ENCODE data around the gene SHROOM3.

Gene SHROOM3

DNA sequence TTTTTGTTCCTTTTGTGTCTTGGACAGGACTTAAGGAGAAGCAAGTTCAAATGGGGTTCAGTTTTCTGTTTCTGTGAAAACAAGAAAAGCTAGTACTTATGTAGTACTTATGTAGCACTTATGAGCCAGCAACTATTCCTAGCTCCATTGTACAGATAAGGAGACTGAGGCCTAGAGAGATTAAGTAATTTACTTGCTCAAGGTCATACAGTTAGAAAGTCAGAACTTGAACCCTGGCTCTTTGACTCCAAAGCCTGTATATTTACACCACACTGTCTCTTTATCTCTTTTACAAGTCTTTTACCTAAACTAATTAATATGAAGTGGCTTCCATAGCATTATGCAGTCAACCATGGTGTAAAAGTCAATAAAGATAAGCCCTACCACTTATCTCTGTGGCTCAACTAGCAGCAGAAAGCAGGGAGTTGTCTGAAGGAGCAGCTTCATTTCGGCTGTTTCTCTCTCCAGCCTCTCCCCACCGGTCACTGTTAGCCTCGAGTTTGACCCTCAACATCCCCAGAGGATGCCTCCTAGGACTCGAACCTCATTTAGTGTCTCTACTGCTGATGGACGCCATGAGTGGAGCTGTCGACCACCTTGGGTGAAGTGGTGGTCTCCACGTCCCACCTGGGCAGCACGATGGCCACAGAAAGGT lies 209.9 kb downstream of the SHROOM3 start:
- intact Hi-C loops (cut with DNase I), result no loop called here
- DNase-seq, result no peak

GRCh38 chr4:76649086-76649485 lies 214.1 kb downstream of the SHROOM3 start:
- DNase-seq, result no peak
- intact Hi-C loops (cut with DNase I), result no loop called here

- intact Hi-C loops (cut with DNase I), result no loop called here
These were observed 216.6 kb downstream of the SHROOM3 start for GRCh38 chr4:76651616-76652015.

DNA sequence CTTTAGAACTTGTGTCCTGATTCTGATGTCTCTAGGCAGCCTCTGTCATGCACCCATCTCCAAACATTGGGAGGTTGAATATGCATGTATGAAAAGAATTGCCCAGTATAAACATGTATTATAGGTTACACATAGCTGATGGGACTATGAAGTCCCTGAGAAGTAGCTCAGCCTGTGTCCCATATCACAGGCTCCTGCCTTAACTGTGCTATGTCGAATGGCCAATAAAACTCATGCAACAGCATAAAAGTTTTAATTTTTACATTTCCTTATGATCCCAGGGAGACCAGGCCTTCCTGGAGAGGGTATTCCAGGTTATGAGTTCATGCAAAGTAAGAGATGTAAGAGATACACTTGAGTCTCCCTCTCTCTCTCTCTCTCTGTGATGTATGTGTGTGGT lies 217.4 kb downstream of the SHROOM3 start:
- DNase-seq, result no peak

More at GRCh38 chr4:76651616-76652015, 216.6 kb downstream of the SHROOM3 start:
- DNase-seq, result no peak

DNA sequence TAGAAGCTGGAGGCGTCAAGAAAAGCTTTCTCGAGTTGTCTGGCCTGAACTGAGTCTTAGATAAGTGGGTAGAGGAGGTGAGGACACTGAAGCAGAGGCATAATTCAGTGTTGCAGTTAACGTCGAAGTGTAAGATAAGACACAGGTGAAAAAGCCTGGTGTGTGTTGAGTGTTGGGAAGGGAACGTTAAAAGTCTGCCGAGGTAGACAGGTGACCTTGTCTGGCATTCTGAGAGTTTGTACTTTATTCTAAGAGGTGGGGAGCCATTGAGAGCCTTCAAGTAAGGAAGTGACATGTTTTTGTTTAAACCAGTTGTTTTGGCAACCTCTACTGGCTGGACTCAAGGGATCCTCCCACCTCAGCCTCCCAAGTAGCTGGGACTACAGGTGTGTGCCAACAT lies 219.1 kb downstream of the SHROOM3 start:
- intact Hi-C loops (cut with DNase I), result no loop called here
- DNase-seq, result no peak

More for the DNA sequence above, 217.4 kb downstream of the SHROOM3 start:
- intact Hi-C loops (cut with DNase I), result no loop called here

DNA sequence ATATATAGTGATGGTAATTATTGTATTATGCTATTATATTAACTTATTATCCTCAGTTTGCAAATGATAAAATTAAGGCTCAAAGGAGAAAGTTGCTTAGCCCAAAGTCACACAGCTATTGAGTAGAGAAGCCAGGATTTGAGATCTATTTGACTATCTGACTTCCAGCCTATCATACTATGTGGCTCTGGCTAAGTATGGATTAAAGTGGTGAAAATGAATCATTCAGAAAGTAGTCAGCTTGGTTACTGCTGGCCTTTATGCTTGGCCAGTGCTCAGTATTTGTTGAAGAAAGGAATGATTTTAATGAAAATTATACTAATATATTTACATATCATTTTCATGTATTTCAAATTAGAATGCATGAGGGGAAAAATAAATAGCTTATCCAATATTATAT lies 219.8 kb downstream of the SHROOM3 start:
- intact Hi-C loops (cut with DNase I), result no loop called here

DNA sequence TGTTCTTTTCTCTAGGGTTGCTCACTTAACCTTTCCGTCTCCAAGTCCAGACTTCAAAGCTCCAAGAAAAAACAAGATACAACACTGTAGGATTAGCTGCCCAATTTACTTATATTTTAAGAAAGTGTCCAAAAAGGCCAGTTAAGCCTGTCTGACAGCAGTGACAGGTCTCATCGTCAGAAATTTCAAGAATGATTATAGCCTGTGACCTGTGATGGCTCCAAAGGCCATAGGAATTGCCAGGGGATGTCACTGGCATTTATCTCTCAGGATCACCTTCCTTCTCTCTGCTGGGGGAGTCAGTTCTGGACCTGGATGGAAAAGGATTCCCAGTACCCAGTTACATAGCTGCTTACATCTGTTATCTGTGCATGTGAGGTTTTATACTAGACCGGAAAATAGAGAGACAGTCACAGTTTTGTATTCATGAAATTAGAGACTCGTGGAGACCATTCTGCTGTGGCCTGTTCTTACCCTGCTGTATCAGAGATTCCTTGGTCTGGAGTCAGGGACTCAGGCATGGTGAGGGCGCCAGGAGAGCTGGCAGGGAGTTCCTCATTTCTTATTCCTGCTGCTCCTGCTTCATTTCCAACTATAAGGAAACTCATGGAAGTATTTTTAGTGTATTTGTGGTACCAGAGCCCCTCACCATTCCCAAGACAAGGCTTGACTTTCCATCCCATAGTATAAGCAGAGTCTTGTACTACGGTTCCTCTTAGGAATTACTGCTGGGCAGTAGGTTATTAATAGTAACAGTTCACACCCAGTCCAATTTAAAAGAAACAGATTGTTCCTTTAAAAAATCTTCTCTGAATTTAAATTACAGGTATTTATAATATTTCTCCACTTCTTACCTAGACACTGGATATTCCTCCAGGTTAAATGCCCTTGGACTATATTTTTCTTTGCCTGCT lies 220.8 kb downstream of the SHROOM3 start:
- no peak for DNase-seq
- intact Hi-C loops (cut with DNase I), result no loop called here

More for the DNA sequence above, 219.8 kb downstream of the SHROOM3 start:
- DNase-seq, result no peak

- intact Hi-C loops (cut with DNase I), result no loop called here
- no peak for DNase-seq
These were observed 222.4 kb downstream of the SHROOM3 start for GRCh38 chr4:76657443-76657842.

DNA sequence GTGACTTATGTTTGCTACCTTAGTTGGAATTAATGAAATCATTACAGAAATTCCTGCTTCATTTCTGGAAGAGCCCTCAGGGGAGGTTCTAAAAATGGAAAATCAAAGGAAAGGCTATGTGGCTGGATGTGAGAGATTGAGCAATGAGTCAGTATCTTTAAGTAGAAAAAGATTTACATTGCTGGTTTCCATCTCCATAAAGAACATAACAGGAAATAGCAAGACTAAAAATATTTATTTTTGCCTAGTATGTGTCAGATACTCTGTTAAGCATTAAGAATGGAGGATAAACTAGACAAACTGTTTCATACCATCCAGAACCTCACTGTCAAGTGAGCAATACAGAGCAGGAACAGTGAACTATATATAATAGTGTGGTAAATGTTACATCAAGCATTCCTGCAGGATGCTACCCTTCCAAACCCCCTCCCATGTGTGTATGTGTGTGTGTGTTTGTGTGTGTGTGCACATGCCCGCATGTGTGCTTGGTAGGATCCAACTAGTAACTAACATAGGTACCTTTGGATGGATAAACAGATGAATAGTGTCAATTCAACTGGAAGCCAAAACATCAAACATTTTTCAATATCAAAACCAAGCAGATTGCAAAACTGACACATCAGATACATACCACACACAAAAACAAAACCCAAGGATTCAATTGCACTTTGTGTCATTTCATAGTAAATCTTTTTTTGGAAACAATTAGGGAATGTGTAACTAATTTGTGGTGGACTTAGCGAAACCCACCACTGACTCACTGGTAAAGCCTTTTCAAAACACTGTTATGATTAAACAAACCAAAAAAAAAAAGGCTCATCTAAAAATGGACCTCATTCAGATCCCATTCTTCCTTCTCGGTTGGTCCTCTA lies 223.4 kb downstream of the SHROOM3 start:
- intact Hi-C loops (cut with DNase I), result no loop called here
- DNase-seq, result no peak

DNA sequence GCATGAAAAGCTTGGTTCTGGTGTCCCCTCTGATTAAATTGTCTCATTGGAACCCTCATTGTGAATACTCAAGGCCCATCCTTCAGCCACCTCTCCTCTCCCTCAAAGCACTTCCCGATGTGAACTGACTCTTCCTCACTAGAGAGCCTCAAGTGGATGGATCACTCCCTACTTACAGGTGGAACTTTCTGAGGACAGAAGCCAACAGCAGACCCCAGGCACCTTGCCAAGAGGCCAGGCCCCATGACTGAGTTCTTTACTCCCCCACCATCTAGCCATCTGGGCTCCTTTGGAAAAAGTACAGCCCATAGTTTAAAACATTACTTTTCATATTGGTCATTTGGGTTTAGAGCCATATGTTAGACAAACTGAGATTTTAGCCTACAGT lies 224.1 kb downstream of the SHROOM3 start:
- DNase-seq, result no peak
- intact Hi-C loops (cut with DNase I), result no loop called here

DNA sequence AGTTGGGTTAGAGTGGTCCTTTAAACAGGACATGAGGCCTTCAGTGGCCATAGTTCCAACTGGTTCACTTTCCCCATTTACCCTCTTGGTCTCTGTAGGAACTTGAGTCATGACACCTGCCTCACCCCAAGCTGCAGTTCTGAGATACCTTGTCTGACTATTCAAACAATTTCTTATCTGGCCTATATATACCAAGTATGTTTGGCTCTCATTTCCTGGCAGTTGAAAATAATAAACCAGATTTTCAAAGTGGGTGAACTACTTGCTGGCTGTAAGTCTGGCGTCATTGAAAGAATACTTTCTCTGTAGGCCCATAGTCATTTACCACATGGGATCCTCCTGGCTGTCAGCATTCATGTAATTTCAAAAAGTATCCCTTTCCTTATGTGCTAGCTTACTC lies 228.8 kb downstream of the SHROOM3 start:
- intact Hi-C loops (cut with DNase I), result no loop called here

GRCh38 chr4:76665153-76665552 lies 230.1 kb downstream of the SHROOM3 start:
- DNase-seq, result no peak

More for the DNA sequence above, 228.8 kb downstream of the SHROOM3 start:
- DNase-seq, result no peak

DNA sequence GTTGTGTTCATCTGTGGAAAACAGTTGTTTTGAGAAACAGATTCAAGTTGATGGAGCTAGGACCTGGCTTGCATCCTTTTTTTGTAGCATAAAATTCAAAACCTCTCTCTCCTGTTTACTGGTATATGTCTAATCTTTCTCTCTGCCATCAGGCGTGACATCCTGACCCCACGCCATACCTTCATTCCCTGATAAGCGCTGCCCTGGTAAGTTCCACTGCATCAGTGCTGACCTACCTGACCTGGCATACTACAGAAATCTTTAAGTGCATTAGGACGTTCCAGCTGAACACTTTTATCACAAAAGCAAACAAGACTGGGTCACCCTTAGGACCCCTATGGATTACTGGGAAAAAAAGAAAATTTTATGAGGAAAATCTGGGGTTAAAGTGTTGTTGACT lies 230.7 kb downstream of the SHROOM3 start:
- intact Hi-C loops (cut with DNase I), result no loop called here
- no peak for DNase-seq

More at GRCh38 chr4:76665153-76665552, 230.1 kb downstream of the SHROOM3 start:
- intact Hi-C loops (cut with DNase I), result no loop called here

- intact Hi-C loops (cut with DNase I), result no loop called here
- DNase-seq, result no peak
These were observed 232.0 kb downstream of the SHROOM3 start for GRCh38 chr4:76666944-76667532.

GRCh38 chr4:76670631-76671030 lies 235.6 kb downstream of the SHROOM3 start:
- no peak for DNase-seq
- intact Hi-C loops (cut with DNase I), result no loop called here

GRCh38 chr4:76673362-76673761 lies 238.3 kb downstream of the SHROOM3 start:
- intact Hi-C loops (cut with DNase I), result no loop called here
- no peak for DNase-seq

DNA sequence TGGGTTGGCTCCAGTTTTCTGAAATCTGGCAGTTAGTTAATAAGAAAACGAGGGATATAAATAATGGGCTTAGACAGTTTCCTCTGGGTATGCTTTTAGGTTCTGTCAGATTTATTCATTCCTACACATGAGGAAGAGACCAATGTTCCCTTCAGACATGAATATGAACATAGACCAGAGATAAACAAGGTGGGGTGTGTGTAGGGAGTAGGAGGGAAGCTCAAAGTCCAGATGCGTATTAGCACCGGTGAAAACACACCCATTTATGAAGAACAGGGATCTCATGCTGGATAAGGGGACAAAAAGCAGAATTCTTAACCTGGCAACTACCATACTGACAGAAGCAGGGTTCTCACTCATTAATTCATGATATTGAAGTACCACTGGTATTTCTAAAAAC lies 240.0 kb downstream of the SHROOM3 start:
- no peak for DNase-seq
- intact Hi-C loops (cut with DNase I), result no loop called here

- no peak for DNase-seq
- intact Hi-C loops (cut with DNase I), result no loop called here
These were observed 242.7 kb downstream of the SHROOM3 start for GRCh38 chr4:76677571-76678326.

- no peak for DNase-seq
- intact Hi-C loops (cut with DNase I), result no loop called here
These were observed 244.7 kb downstream of the SHROOM3 start for GRCh38 chr4:76679691-76680090.

DNA sequence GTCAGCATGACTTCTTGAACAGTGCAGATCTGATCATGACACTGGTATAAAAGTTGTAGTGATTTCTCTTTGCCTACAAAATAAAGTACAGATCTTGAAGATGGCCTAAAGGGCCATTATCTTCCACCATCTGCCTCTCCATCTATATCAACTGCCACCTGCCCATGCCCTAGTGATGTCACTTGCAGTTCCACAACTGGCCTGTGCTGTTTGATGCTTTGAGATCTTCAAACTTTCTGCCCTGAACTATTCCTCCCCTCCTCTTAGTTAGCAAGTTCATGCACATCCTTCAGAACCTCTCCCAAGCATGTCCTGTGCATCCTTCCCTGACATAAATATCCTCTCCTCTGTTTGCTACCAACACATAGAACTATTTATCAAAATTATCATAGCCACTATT lies 245.9 kb downstream of the SHROOM3 start:
- intact Hi-C loops (cut with DNase I), result no loop called here
- no peak for DNase-seq
